C4-2B (cell line): ENCODE data around the gene PARD3.

Source experiments
- CTCF ChIP-seq: fragments of 450-650 bp; conservative IDR thresholded peaks from 2 replicates; pipeline ENCODE4 v1.5.1; 2017; ENCODE audit warnings: mild to moderate bottlenecking
- ZFX ChIP-seq: fragments of 450-650 bp; IDR thresholded peaks from 2 replicates; pipeline ENCODE4 v1.6.1; 2017

- no peak for TF ChIP-seq CTCF
- TF ChIP-seq ZFX: no peak
Measured at GRCh38 chr10:34498821-34499220, 316.3 kb downstream of the PARD3 start.
